IPS DF 4.7 (cell line): Measurements from ENCODE around the gene GRIN1.
"Not testable (repeated sequence)": the region's sequence is repeated elsewhere in the genome, so short reads cannot be mapped to it uniquely, and the experiment has no call there.

Source experiments
- DNase-seq: peaks from one replicate; pipeline ENCODE4 v3.0.0-alpha.2; 2013; ENCODE audit warnings: low spot score; ENCODE audit errors: extremely low read depth

The GRIN1 gene

GRCh38 chr9:137128862-137129455 is 10.0 kb upstream of the GRIN1 start:
- no peak for DNase-seq

DNA sequence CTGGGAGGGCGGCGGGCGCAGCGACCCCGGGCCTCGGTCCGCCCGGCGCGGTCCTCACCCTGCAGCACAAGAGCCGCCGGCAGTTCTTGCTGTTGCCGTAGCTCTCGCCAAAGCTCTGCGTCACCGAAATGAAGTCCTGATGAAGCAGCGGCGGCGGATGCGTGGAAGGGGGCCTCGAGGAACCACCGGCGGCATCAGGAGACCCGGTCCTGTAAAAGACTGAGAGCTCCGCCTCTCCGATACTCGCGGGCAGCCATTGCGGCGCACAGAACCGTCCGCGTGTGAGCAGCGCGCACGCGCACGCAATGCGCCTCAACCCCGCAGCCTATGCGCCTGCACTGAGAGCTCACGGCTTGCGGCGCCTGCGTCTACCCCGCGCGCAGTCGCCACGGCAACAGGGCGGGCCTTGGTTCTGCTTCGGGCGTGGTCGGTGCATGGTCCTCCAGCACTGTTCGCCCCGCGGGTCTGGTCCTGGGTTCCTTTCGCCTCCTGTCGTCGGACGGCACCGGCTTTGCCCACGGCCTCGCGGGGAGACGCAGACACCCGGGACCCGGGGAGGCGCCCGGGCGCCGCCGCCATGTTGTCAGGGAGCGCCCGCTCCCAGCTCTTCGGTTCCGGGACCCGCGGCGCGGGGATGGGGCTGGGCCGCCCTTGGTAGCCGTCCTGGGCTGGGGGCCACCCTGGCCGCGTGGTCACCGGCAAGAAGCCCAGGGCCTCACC is 9.3 kb upstream of the GRIN1 start:
- peak; percentile 41 for DNase-seq

- DNase-seq = no peak
Measured at GRCh38 chr9:137130176-137130755, 8.7 kb upstream of the GRIN1 start.

- no peak for DNase-seq
Measured at GRCh38 chr9:137134191-137134590, 4.8 kb upstream of the GRIN1 start.

DNA sequence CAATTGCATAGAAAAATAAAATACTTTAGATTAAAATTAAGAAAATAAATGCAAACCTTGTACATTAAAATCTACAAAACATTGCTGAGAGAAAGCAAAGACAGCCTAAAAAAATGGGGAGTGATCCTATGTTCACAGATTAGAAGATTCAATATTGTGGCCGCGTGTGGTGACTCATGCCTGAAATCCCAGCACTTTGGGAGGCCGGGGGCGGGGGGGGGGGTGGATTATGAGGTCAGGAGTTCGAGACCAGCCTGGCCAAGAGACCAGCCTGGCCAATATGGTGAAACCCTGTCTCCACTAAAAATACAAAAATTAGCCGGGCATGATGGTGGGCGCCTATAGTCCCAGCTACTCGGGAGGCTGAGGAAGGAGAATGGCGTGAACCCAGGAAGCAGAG is 3.8 kb upstream of the GRIN1 start:
- DNase-seq = not testable (repeated sequence)

DNA sequence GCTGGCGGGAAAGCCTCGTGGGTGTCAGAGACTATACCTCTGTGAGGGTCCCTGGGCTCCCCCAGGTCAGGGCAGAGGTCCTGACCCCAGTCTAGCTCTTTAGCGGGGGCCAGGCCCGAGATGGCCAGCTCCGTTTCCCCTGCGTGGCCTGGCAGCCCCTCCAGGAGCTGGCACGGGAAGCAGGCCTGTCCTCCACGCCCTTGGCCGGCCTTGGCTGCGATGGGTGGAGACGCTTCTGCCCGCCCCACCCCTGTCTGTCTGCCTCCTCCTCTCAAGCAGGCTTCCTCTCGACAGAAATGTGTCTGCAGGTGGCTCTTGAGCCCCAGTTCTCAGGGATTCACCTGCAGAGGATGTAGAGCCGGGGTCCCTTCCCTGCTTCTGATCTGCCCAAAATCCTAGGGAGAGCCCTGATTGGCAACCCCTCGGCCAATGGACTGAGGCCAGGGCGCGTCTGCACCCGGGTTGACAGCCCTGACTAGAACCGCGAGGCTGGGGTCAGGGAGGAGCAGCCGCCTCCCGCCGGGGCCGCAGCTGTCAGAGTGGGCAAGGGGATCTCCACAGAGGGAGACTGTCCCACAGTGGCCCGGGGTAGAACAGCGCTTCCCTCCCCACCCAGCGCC is 2.6 kb upstream of the GRIN1 start:
- DNase-seq = no peak

- no peak for DNase-seq
Measured at GRCh38 chr9:137136881-137137607, 1.9 kb upstream of the GRIN1 start.

GRCh38 chr9:137138058-137138721 is 764 bp upstream of the GRIN1 start:
- no peak for DNase-seq

GRCh38 chr9:137139468-137140150 is 655 bp downstream of the GRIN1 start:
- no peak for DNase-seq

- no peak for DNase-seq
Measured at GRCh38 chr9:137140151-137141012, 1.4 kb downstream of the GRIN1 start.

- no peak for DNase-seq
Measured at GRCh38 chr9:137141050-137141810, 2.3 kb downstream of the GRIN1 start.

GRCh38 chr9:137141976-137142936 is 3.3 kb downstream of the GRIN1 start:
- no peak for DNase-seq

GRCh38 chr9:137143459-137143858 is 4.5 kb downstream of the GRIN1 start:
- no peak for DNase-seq

- no peak for DNase-seq
Measured at GRCh38 chr9:137145731-137146526, 7.0 kb downstream of the GRIN1 start.

GRCh38 chr9:137146527-137146918 is 7.6 kb downstream of the GRIN1 start:
- DNase-seq = no peak

DNA sequence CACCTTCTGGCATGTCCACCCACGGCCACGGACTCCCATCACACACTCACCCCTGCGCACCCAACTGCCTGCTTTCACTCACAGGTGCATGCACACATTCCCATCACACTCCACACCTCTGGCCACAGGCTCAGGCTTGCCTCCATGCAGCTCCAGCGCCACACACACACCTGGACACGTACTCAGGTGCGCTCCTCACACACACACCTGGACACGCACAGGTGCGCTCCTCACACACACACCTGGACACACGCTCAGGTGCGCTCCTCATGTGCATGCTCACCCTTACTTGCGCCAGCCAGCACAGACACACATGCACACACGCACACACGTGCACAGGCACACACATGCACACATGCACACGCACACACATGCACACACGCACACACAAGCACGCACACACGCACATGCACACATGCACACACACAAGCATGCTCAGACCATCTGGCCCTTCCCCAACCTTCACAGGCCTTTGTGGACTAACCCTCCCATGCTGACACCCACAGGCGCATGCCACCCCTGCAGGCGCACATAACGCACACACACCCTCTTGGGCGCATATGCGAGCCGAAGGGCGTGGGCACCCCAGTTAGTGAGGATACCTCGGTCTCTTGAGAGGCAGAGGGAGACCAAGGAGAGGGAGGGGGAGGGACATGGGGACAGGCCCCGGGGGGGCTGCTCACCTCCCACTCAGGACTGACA is 8.3 kb downstream of the GRIN1 start:
- no peak for DNase-seq
